IMR-90 (cell line): ENCODE data around the gene L3MBTL4. TPM values are rescaled to one million over a fixed set of nuclear protein-coding genes. Genes with fewer than 3 reads are reported as not detected.

ENCODE experiments used
- ATAC-seq: fragments of 200-7000 bp; cut with Tn5 transposase; 2 replicates; pipeline ENCODE4 v1.9.1; 2020; ENCODE audit warnings: low read depth, mild to moderate bottlenecking, moderate library complexity
- BruUV-seq: library from RNA; stranded (reverse); fragments of 400-500 nt; replicated peaks from 2 replicates; lab custom pipeline; 2021; lab: Mats Ljungman, UMichigan
- CTCF ChIA-PET: fragments of 300-600 bp; formaldehyde crosslinking; extraction: SDS; loops from one replicate; lab custom pipeline; 2021; ENCODE audit warnings: antibody characterized with exemption; lab: Yijun Ruan, JAX
- POLR2A ChIA-PET: fragments of 300-600 bp; sonication (Branson Sonifier 250); formaldehyde crosslinking; loops from one replicate; lab custom pipeline; 2022; ENCODE audit warnings: antibody characterized with exemption; ENCODE audit not compliant: unreplicated experiment; lab: Charles Lee
- DNase-seq: peaks from one replicate; pipeline ENCODE4 v3.0.0; 2013
- H2AFZ ChIP-seq: replicated peaks from 2 replicates; pipeline ENCODE3; 2013; ENCODE audit warnings: low read length, mild to moderate bottlenecking; ENCODE audit not compliant: poor library complexity
- H2AK5ac ChIP-seq: 2 replicates; pipeline ENCODE4 v1.6.1; 2013; ENCODE audit warnings: low read depth, low read length, inconsistent platforms
- H2AK9ac ChIP-seq: replicated peaks from 2 replicates; pipeline ENCODE3; 2013; ENCODE audit warnings: mild to moderate bottlenecking, low read depth, low read length, moderate library complexity; ENCODE audit not compliant: poor library complexity
- H2BK120ac ChIP-seq: 2 replicates; pipeline ENCODE4 v1.6.1; 2013; ENCODE audit warnings: low read depth, low read length, inconsistent platforms
- H2BK15ac ChIP-seq: 3 replicates; pipeline ENCODE4 v1.6.1; 2013; ENCODE audit warnings: low read depth, low read length, inconsistent platforms
- H2BK20ac ChIP-seq: 2 replicates; pipeline ENCODE4 v1.6.1; 2013; ENCODE audit warnings: low read depth, mild to moderate bottlenecking, inconsistent platforms, low read length, moderate library complexity
- H2BK5ac ChIP-seq: 2 replicates; pipeline ENCODE4 v1.6.1; 2013; ENCODE audit warnings: mild to moderate bottlenecking, low read depth, low read length, inconsistent platforms; ENCODE audit not compliant: poor library complexity, severe bottlenecking
- H3K14ac ChIP-seq: replicated peaks from 2 replicates; pipeline ENCODE4 v1.6.1; 2013; ENCODE audit warnings: low read depth, low read length, inconsistent platforms
- H3K18ac ChIP-seq: 2 replicates; pipeline ENCODE4 v1.6.1; 2013; ENCODE audit warnings: low read depth, low read length, control low read depth
- H3K23ac ChIP-seq: 2 replicates; pipeline ENCODE4 v1.6.1; 2013; ENCODE audit warnings: low read depth, low read length, inconsistent platforms
- H3K27ac ChIP-seq: 2 replicates; pipeline ENCODE4 v1.5.1; 2013; ENCODE audit warnings: mild to moderate bottlenecking, control low read depth, low read length; ENCODE audit not compliant: insufficient read depth
- H3K27me3 ChIP-seq: 2 replicates; pipeline ENCODE4 v1.6.1; 2013; ENCODE audit warnings: low read length; ENCODE audit not compliant: control insufficient read depth, insufficient read depth
- H3K36me3 ChIP-seq: 2 replicates; pipeline ENCODE4 v1.6.1; 2013; ENCODE audit warnings: low read length, mixed read lengths; ENCODE audit not compliant: control insufficient read depth, insufficient read depth
- H3K4ac ChIP-seq: 2 replicates; pipeline ENCODE4 v1.6.1; 2013; ENCODE audit warnings: low read depth, low read length, inconsistent platforms
- H3K4me1 ChIP-seq: 2 replicates; pipeline ENCODE4 v1.6.1; 2013; ENCODE audit warnings: low read length, mixed read lengths; ENCODE audit not compliant: control insufficient read depth, insufficient read depth
- H3K4me2 ChIP-seq: 2 replicates; pipeline ENCODE4 v1.6.1; 2013; ENCODE audit warnings: low read depth, mild to moderate bottlenecking, control low read depth, low read length, moderate library complexity
- H3K4me3 ChIP-seq: 2 replicates; pipeline ENCODE4 v1.5.1; 2013; ENCODE audit warnings: low read depth, mild to moderate bottlenecking, control low read depth, low read length, moderate library complexity; ENCODE audit not compliant: insufficient read depth
- H3K56ac ChIP-seq: 2 replicates; pipeline ENCODE4 v1.6.1; 2013; ENCODE audit warnings: low read length, inconsistent platforms; ENCODE audit not compliant: insufficient read depth; ENCODE audit errors: extremely low read depth
- H3K79me1 ChIP-seq, 2 experiments: 2 replicates each; pipeline ENCODE4 v1.6.1; 2013; ENCODE audit warnings: low read length in 2 of 2, inconsistent platforms in 1 of 2, low read depth in 1 of 2
- H3K9ac ChIP-seq: 2 replicates; pipeline ENCODE4 v1.6.1; 2013; ENCODE audit warnings: low read depth, low read length, control low read depth
- H3K9me1 ChIP-seq: 2 replicates; pipeline ENCODE4 v1.6.1; 2013; ENCODE audit warnings: low read length, inconsistent platforms; ENCODE audit not compliant: insufficient read depth
- H3K9me3 ChIP-seq: 2 replicates; pipeline ENCODE4 v1.6.1; 2013; ENCODE audit warnings: low read length; ENCODE audit not compliant: control insufficient read depth, insufficient read depth
- H4K20me1 ChIP-seq: 2 replicates; pipeline ENCODE4 v1.6.1; 2013; ENCODE audit warnings: low read length, inconsistent platforms; ENCODE audit not compliant: insufficient read depth
- H4K5ac ChIP-seq: 2 replicates; pipeline ENCODE4 v1.6.1; 2013; ENCODE audit warnings: mild to moderate bottlenecking, low read depth, low read length, control low read depth
- H4K8ac ChIP-seq, 2 experiments: 2 replicates each; pipeline ENCODE4 v1.6.1; 2013; ENCODE audit warnings: low read depth in 2 of 2, low read length in 2 of 2, control low read depth in 1 of 2, inconsistent platforms in 1 of 2
- H4K91ac ChIP-seq: 2 replicates; pipeline ENCODE4 v1.6.1; 2013; ENCODE audit warnings: low read depth, low read length, inconsistent platforms; ENCODE audit not compliant: insufficient read depth
- BHLHE40 ChIP-seq: fragments of 150-350 bp; IDR thresholded peaks from 2 replicates; pipeline ENCODE4 v1.6.1; 2016; ENCODE audit warnings: mild to moderate bottlenecking, low read depth, low read length
- CHD1 ChIP-seq: IDR thresholded peaks from 2 replicates; pipeline ENCODE4 v1.6.1; 2012; ENCODE audit warnings: low read depth, low read length, improper control_type of control experiment
- MAFK ChIP-seq: IDR thresholded peaks from 2 replicates; pipeline ENCODE4 v1.6.1; 2012; ENCODE audit warnings: low read depth, low read length, improper control_type of control experiment
- MXI1 ChIP-seq: IDR thresholded peaks from 2 replicates; pipeline ENCODE4 v1.6.1; 2012; ENCODE audit warnings: low read depth, mild to moderate bottlenecking, low read length, moderate library complexity, borderline replicate concordance
- POLR2A ChIP-seq: IDR thresholded peaks from 2 replicates; pipeline ENCODE4 v1.6.1; 2012; ENCODE audit warnings: mild to moderate bottlenecking, low read depth, low read length
- WGBS, 2 experiments: methylation state at CpG; one replicate each; pipeline versions ENCODE4 v1.1.5 to v1.1.7; 2013; ENCODE audit warnings: missing lambda C conversion rate in 2 of 2; ENCODE audit not compliant: insufficient read length in 1 of 2; ENCODE audit errors: extremely low coverage in 2 of 2; 5-methylcytosine and 5-hydroxymethylcytosine counted together
- dilution Hi-C: fragments of 300-500 bp; cut with HindIII; formaldehyde crosslinking; loops from one replicate; pipeline ENCODE4 v1.14.3; 2018; ENCODE audit warnings: low sequenced_read_pairs; ENCODE audit not compliant: unreplicated experiment
- in situ Hi-C: fragments of 300-500 bp; cut with MboI; formaldehyde crosslinking; loops from 3 replicates; pipeline ENCODE4 v1.14.3; 2019; ENCODE audit warnings: low sequenced_read_pairs, inconsistent platforms, mixed read lengths
- intact Hi-C: fragments of 100-400 bp; cut with micrococcal nuclease; formaldehyde crosslinking; loops from 2 replicates; pipeline ENCODE4 v1.10.0; 2022
- polyA plus RNA-seq, 3 experiments: library from polyadenylated mRNA; depleted of rRNA; stranded (reverse); fragments of >200 nt; gene quantifications; 2 replicates each; pipeline ENCODE4 v1.2.3, GENCODE V29; 2012; ENCODE audit warnings: low replicate concordance in 1 of 3
- total RNA-seq: library from RNA; depleted of rRNA; stranded (reverse); fragments of >200 nt; gene quantifications from 2 replicates; pipeline ENCODE4 v1.2.3, GENCODE V29; 2012
- TF ChIP-seq, protein P1 (sequence below): fragments of 150-350 bp; IDR thresholded peaks from 2 replicates; pipeline ENCODE4 v1.6.1; 2016; ENCODE audit warnings: low read depth, mild to moderate bottlenecking, low read length, moderate library complexity, borderline replicate concordance
- TF ChIP-seq, protein P2 (sequence below): conservative IDR thresholded peaks from 2 replicates; pipeline ENCODE4 v1.5.1; 2012; ENCODE audit warnings: mild to moderate bottlenecking, low read depth, low read length, improper control_type of control experiment

L3MBTL4 gene
- total and polyA plus RNA-seq, 2 of the 4 experiments (the other 2 are of a cell fraction) = under 0.01 to 0.02 TPM

DNA sequence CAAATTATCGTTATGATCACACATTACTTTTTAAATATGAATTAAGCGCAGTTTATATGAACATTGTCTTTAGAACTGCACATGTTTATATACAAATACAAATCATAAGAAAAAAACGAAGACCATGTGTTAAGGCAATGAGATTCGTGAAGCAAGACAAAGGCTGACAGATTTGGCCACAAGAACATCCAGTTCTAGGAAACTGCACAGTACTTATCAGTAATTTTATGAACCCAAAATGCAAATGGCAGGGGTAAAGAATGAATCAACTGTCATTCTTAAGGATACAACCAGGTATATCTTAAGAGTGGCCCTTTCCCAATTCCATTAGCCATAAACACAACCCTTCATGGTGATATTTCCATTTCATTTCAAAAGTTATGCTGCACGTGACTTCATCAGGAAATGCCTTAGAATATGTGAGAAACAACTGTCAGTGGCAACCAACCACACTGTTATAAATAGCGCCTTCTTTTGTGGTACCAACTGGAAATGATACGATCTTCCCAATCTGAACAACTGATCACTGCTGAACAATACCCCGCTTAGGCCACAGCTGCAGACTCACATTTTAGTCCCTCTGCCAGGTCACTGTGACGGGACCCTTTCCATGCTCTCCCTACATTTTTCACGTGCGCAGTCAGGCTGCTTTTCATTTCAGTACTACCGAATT lies 144.9 kb downstream of the L3MBTL4 start:
- Histone ChIP-seq H2BK20ac (no peak overlapping the region), H3K4ac (no peak overlapping the region), H2AK9ac (no peak overlapping the region), H4K20me1 (no peaks in the 10 kb centered on the region), H4K91ac (no peak overlapping the region), H3K23ac (no peak overlapping the region), H3K79me1 (no peaks in the 10 kb centered on the region), H3K9ac (no peak overlapping the region), H2BK15ac (no peak overlapping the region), H3K4me1 (no peaks in the 10 kb centered on the region), H3K4me2 (no peak overlapping the region), H3K27me3 (peaks cover 4% of the 10 kb centered on the region), H3K9me1 (no peaks in the 10 kb centered on the region), H4K5ac (no peak overlapping the region), H2BK5ac (no peak overlapping the region), H2AFZ (no peak overlapping the region), H3K4me3 (no peak overlapping the region), H3K56ac (no peak overlapping the region), H3K36me3 (no peaks in the 10 kb centered on the region), H3K9me3 (no peaks in the 10 kb centered on the region), H2AK5ac (no peak overlapping the region), H3K27ac (no peak overlapping the region), H3K18ac (no peak overlapping the region), H3K14ac (no peak overlapping the region), H4K8ac (no peak overlapping the region), H2BK120ac (no peak overlapping the region)
- no TSS peak for BruUV-seq
- in situ Hi-C loops = no loop called here
- intact Hi-C loops = no loop called here
- dilution Hi-C loops = no loop called here
- 86% methylated on average over 4 of the region's 12 CpGs; no CpG with 5 or more reads in 1 of the 2 experiments for WGBS, 2 experiments
- ChIA-PET POLR2A (no interaction called here), CTCF (no interaction called here)
- DNase-seq = no peak
- TF ChIP-seq BHLHE40 = no peak
- TF ChIP-seq MAFK = no peak
- TF ChIP-seq MXI1 = no peak
- no peak for TF ChIP-seq CHD1
- TF ChIP-seq POLR2A = no peak
- TF ChIP-seq, protein P1, sequence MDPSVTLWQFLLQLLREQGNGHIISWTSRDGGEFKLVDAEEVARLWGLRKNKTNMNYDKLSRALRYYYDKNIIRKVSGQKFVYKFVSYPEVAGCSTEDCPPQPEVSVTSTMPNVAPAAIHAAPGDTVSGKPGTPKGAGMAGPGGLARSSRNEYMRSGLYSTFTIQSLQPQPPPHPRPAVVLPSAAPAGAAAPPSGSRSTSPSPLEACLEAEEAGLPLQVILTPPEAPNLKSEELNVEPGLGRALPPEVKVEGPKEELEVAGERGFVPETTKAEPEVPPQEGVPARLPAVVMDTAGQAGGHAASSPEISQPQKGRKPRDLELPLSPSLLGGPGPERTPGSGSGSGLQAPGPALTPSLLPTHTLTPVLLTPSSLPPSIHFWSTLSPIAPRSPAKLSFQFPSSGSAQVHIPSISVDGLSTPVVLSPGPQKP = no peak
- TF ChIP-seq, protein P2, sequence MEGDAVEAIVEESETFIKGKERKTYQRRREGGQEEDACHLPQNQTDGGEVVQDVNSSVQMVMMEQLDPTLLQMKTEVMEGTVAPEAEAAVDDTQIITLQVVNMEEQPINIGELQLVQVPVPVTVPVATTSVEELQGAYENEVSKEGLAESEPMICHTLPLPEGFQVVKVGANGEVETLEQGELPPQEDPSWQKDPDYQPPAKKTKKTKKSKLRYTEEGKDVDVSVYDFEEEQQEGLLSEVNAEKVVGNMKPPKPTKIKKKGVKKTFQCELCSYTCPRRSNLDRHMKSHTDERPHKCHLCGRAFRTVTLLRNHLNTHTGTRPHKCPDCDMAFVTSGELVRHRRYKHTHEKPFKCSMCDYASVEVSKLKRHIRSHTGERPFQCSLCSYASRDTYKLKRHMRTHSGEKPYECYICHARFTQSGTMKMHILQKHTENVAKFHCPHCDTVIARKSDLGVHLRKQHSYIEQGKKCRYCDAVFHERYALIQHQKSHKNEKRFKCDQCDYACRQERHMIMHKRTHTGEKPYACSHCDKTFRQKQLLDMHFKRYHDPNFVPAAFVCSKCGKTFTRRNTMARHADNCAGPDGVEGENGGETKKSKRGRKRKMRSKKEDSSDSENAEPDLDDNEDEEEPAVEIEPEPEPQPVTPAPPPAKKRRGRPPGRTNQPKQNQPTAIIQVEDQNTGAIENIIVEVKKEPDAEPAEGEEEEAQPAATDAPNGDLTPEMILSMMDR = no peak
- no peak for ATAC-seq
